ENCODE results near the gene SPATA20. TPM values are rescaled to one million over a fixed set of nuclear protein-coding genes. Genes with fewer than 3 reads are reported as not detected.

Gene SPATA20
- total RNA-seq, 1 experiment from 2014 or later: 24.6 TPM

GRCh38 chr17:50507871-50508572 lies 39.0 kb upstream of the SPATA20 start, which contains the start of gene MYCBPAP (continued):
- TF ChIP-seq, protein P1, sequence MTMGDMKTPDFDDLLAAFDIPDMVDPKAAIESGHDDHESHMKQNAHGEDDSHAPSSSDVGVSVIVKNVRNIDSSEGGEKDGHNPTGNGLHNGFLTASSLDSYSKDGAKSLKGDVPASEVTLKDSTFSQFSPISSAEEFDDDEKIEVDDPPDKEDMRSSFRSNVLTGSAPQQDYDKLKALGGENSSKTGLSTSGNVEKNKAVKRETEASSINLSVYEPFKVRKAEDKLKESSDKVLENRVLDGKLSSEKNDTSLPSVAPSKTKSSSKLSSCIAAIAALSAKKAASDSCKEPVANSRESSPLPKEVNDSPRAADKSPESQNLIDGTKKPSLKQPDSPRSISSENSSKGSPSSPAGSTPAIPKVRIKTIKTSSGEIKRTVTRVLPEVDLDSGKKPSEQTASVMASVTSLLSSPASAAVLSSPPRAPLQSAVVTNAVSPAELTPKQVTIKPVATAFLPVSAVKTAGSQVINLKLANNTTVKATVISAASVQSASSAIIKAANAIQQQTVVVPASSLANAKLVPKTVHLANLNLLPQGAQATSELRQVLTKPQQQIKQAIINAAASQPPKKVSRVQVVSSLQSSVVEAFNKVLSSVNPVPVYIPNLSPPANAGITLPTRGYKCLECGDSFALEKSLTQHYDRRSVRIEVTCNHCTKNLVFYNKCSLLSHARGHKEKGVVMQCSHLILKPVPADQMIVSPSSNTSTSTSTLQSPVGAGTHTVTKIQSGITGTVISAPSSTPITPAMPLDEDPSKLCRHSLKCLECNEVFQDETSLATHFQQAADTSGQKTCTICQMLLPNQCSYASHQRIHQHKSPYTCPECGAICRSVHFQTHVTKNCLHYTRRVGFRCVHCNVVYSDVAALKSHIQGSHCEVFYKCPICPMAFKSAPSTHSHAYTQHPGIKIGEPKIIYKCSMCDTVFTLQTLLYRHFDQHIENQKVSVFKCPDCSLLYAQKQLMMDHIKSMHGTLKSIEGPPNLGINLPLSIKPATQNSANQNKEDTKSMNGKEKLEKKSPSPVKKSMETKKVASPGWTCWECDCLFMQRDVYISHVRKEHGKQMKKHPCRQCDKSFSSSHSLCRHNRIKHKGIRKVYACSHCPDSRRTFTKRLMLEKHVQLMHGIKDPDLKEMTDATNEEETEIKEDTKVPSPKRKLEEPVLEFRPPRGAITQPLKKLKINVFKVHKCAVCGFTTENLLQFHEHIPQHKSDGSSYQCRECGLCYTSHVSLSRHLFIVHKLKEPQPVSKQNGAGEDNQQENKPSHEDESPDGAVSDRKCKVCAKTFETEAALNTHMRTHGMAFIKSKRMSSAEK (CRISPR knock-in tag; IDR thresholded peaks at IDR 0.05; ENCODE audit: borderline replicate concordance): no peak
- TF ChIP-seq, protein P2, sequence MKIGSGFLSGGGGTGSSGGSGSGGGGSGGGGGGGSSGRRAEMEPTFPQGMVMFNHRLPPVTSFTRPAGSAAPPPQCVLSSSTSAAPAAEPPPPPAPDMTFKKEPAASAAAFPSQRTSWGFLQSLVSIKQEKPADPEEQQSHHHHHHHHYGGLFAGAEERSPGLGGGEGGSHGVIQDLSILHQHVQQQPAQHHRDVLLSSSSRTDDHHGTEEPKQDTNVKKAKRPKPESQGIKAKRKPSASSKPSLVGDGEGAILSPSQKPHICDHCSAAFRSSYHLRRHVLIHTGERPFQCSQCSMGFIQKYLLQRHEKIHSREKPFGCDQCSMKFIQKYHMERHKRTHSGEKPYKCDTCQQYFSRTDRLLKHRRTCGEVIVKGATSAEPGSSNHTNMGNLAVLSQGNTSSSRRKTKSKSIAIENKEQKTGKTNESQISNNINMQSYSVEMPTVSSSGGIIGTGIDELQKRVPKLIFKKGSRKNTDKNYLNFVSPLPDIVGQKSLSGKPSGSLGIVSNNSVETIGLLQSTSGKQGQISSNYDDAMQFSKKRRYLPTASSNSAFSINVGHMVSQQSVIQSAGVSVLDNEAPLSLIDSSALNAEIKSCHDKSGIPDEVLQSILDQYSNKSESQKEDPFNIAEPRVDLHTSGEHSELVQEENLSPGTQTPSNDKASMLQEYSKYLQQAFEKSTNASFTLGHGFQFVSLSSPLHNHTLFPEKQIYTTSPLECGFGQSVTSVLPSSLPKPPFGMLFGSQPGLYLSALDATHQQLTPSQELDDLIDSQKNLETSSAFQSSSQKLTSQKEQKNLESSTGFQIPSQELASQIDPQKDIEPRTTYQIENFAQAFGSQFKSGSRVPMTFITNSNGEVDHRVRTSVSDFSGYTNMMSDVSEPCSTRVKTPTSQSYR (CRISPR knock-in tag; IDR thresholded peaks at IDR 0.05): no peak; the same call in 1 of the 2 replicates
- TF ChIP-seq USF2 (CRISPR knock-in tag; IDR thresholded peaks at IDR 0.05): no peak
- no peak for TF ChIP-seq MLX (CRISPR knock-in tag; IDR thresholded peaks at IDR 0.05)
- no peak for TF ChIP-seq STAT6 (CRISPR knock-in tag; conservative IDR thresholded peaks at IDR 0.05; ENCODE audit: low read depth)
- TF ChIP-seq MXD4 (CRISPR knock-in tag; IDR thresholded peaks at IDR 0.05; ENCODE audit: borderline replicate concordance): no peak
- TF ChIP-seq, protein P3, sequence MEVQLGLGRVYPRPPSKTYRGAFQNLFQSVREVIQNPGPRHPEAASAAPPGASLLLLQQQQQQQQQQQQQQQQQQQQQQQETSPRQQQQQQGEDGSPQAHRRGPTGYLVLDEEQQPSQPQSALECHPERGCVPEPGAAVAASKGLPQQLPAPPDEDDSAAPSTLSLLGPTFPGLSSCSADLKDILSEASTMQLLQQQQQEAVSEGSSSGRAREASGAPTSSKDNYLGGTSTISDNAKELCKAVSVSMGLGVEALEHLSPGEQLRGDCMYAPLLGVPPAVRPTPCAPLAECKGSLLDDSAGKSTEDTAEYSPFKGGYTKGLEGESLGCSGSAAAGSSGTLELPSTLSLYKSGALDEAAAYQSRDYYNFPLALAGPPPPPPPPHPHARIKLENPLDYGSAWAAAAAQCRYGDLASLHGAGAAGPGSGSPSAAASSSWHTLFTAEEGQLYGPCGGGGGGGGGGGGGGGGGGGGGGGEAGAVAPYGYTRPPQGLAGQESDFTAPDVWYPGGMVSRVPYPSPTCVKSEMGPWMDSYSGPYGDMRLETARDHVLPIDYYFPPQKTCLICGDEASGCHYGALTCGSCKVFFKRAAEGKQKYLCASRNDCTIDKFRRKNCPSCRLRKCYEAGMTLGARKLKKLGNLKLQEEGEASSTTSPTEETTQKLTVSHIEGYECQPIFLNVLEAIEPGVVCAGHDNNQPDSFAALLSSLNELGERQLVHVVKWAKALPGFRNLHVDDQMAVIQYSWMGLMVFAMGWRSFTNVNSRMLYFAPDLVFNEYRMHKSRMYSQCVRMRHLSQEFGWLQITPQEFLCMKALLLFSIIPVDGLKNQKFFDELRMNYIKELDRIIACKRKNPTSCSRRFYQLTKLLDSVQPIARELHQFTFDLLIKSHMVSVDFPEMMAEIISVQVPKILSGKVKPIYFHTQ (CRISPR knock-in tag; IDR thresholded peaks at IDR 0.05): no peak
- 0 out of 2 replicates have a peak, but pooled peaks have one; percentile 36 for TF ChIP-seq USF1 (CRISPR knock-in tag; IDR thresholded peaks at IDR 0.05)
- no peak for TF ChIP-seq ZNF396 (CRISPR knock-in tag; IDR thresholded peaks at IDR 0.05; ENCODE audit: borderline replicate concordance)
- TF ChIP-seq MYBL2 (CRISPR knock-in tag; IDR thresholded peaks at IDR 0.05): 0 out of 2 replicates have a peak, but pooled peaks have one; percentile 58
- TF ChIP-seq, protein P4, sequence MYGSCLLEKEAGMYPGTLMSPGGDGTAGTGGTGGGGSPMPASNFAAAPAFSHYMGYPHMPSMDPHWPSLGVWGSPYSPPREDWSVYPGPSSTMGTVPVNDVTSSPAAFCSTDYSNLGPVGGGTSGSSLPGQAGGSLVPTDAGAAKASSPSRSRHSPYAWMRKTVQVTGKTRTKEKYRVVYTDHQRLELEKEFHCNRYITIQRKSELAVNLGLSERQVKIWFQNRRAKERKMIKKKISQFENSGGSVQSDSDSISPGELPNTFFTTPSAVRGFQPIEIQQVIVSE (CRISPR knock-in tag; IDR thresholded peaks at IDR 0.05; ENCODE audit: borderline replicate concordance): no peak
- TF ChIP-seq, protein P5, sequence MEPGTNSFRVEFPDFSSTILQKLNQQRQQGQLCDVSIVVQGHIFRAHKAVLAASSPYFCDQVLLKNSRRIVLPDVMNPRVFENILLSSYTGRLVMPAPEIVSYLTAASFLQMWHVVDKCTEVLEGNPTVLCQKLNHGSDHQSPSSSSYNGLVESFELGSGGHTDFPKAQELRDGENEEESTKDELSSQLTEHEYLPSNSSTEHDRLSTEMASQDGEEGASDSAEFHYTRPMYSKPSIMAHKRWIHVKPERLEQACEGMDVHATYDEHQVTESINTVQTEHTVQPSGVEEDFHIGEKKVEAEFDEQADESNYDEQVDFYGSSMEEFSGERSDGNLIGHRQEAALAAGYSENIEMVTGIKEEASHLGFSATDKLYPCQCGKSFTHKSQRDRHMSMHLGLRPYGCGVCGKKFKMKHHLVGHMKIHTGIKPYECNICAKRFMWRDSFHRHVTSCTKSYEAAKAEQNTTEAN (CRISPR knock-in tag; IDR thresholded peaks at IDR 0.05): 0 out of 2 replicates have a peak, but pooled peaks have one; percentile 28
- TF ChIP-seq, protein P6, sequence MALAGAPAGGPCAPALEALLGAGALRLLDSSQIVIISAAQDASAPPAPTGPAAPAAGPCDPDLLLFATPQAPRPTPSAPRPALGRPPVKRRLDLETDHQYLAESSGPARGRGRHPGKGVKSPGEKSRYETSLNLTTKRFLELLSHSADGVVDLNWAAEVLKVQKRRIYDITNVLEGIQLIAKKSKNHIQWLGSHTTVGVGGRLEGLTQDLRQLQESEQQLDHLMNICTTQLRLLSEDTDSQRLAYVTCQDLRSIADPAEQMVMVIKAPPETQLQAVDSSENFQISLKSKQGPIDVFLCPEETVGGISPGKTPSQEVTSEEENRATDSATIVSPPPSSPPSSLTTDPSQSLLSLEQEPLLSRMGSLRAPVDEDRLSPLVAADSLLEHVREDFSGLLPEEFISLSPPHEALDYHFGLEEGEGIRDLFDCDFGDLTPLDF (CRISPR knock-in tag; IDR thresholded peaks at IDR 0.05): no peak
- TF ChIP-seq, protein P7, sequence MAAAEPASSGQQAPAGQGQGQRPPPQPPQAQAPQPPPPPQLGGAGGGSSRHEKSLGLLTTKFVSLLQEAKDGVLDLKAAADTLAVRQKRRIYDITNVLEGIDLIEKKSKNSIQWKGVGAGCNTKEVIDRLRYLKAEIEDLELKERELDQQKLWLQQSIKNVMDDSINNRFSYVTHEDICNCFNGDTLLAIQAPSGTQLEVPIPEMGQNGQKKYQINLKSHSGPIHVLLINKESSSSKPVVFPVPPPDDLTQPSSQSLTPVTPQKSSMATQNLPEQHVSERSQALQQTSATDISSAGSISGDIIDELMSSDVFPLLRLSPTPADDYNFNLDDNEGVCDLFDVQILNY (CRISPR knock-in tag; IDR thresholded peaks at IDR 0.05): peak; percentile 63; the same call in 1 of the 2 replicates
- no peak for TF ChIP-seq RORB (CRISPR knock-in tag; IDR thresholded peaks at IDR 0.05)
